ENCODE results near the gene DLG5. TPM values are rescaled to one million over a fixed set of nuclear protein-coding genes. Genes with fewer than 3 reads are reported as not detected.

Gene DLG5
- total RNA-seq, 1 donor from 2014 or later, result 35.5 TPM

GRCh38 chr10:77859200-77859864 is 67.2 kb downstream of the DLG5 start:
- DNase-seq, result no peak
- Mint-ChIP-seq H3K27me3 (ENCODE audit: unreplicated experiment) (peaks cover 2% of the 10 kb centered on the region), H3K4me3 (ENCODE audit: unreplicated experiment) (no peak overlapping the region), H3K36me3 (ENCODE audit: unreplicated experiment) (no peaks in the 10 kb centered on the region), H3K4me1 (ENCODE audit: low read depth, unreplicated experiment) (peaks cover 4% of the 10 kb centered on the region), H3K9me3 (ENCODE audit: unreplicated experiment) (peaks cover 1% of the 10 kb centered on the region), H3K27ac (ENCODE audit: unreplicated experiment) (no peak overlapping the region)
- TF ChIP-seq, protein P1, sequence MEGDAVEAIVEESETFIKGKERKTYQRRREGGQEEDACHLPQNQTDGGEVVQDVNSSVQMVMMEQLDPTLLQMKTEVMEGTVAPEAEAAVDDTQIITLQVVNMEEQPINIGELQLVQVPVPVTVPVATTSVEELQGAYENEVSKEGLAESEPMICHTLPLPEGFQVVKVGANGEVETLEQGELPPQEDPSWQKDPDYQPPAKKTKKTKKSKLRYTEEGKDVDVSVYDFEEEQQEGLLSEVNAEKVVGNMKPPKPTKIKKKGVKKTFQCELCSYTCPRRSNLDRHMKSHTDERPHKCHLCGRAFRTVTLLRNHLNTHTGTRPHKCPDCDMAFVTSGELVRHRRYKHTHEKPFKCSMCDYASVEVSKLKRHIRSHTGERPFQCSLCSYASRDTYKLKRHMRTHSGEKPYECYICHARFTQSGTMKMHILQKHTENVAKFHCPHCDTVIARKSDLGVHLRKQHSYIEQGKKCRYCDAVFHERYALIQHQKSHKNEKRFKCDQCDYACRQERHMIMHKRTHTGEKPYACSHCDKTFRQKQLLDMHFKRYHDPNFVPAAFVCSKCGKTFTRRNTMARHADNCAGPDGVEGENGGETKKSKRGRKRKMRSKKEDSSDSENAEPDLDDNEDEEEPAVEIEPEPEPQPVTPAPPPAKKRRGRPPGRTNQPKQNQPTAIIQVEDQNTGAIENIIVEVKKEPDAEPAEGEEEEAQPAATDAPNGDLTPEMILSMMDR (IDR thresholded peaks at IDR 0.05; ENCODE audit: partially characterized antibody, unreplicated experiment), result no peak

GRCh38 chr10:77857272-77857671 is 69.3 kb downstream of the DLG5 start:
- Mint-ChIP-seq H3K27me3 (ENCODE audit: unreplicated experiment) (peaks cover 2% of the 10 kb centered on the region), H3K4me3 (ENCODE audit: unreplicated experiment) (no peak overlapping the region), H3K27ac (ENCODE audit: unreplicated experiment) (no peak overlapping the region), H3K4me1 (ENCODE audit: low read depth, unreplicated experiment) (peaks cover 2% of the 10 kb centered on the region), H3K36me3 (ENCODE audit: unreplicated experiment) (no peaks in the 10 kb centered on the region), H3K9me3 (ENCODE audit: unreplicated experiment) (no peaks in the 10 kb centered on the region)
- no peak for DNase-seq
- TF ChIP-seq, protein P1 (IDR thresholded peaks at IDR 0.05; ENCODE audit: partially characterized antibody, unreplicated experiment), result no peak

- no peak overlapping the region for H3K27ac Mint-ChIP-seq (ENCODE audit: unreplicated experiment)
Measured at GRCh38 chr10:77856566-77856965, 70.0 kb downstream of the DLG5 start.

GRCh38 chr10:77855404-77856155 is 71.0 kb downstream of the DLG5 start:
- TF ChIP-seq, protein P1 (IDR thresholded peaks at IDR 0.05; ENCODE audit: partially characterized antibody, unreplicated experiment), result no peak
- no peak overlapping the region for H3K27ac Mint-ChIP-seq (ENCODE audit: unreplicated experiment)
- H3K4me1 Mint-ChIP-seq (ENCODE audit: low read depth, unreplicated experiment), result no peaks in the 10 kb centered on the region
- no peak for DNase-seq
- H3K36me3 Mint-ChIP-seq (ENCODE audit: unreplicated experiment), result no peaks in the 10 kb centered on the region
- H3K4me3 Mint-ChIP-seq (ENCODE audit: unreplicated experiment), result no peak overlapping the region
- no peaks in the 10 kb centered on the region for H3K9me3 Mint-ChIP-seq (ENCODE audit: unreplicated experiment)
- peaks cover 2% of the 10 kb centered on the region for H3K27me3 Mint-ChIP-seq (ENCODE audit: unreplicated experiment)

More at GRCh38 chr10:77856566-77856965, 70.0 kb downstream of the DLG5 start:
- Mint-ChIP-seq H3K9me3 (ENCODE audit: unreplicated experiment) (no peaks in the 10 kb centered on the region), H3K36me3 (ENCODE audit: unreplicated experiment) (no peaks in the 10 kb centered on the region), H3K4me3 (ENCODE audit: unreplicated experiment) (no peak overlapping the region), H3K27me3 (ENCODE audit: unreplicated experiment) (peaks cover 2% of the 10 kb centered on the region), H3K4me1 (ENCODE audit: low read depth, unreplicated experiment) (peaks cover 1% of the 10 kb centered on the region)
- TF ChIP-seq, protein P1 (IDR thresholded peaks at IDR 0.05; ENCODE audit: partially characterized antibody, unreplicated experiment), result no peak
- no peak for DNase-seq

DNA sequence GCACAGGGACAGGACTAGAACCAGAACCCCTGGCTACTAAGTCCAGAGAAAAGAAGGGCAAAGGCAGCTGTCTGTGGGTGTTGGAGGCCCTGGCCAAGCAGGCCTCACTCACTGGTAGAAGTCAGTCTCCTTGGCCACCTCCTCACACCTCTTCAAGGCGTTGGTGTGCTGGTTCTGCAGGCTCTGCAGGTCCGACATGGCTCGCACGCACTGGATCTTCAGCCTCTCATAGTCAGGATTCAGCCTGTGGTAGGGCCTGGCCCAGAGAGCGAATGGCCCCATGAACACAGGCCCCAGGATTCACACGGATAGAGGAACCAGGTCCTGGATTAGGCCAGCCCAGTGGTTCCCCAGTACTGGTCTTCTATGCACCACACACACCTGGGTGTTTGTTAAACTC is 72.4 kb downstream of the DLG5 start:
- Mint-ChIP-seq H3K27me3 (ENCODE audit: unreplicated experiment) (peaks cover 2% of the 10 kb centered on the region), H3K36me3 (ENCODE audit: unreplicated experiment) (no peaks in the 10 kb centered on the region), H3K4me1 (ENCODE audit: low read depth, unreplicated experiment) (no peaks in the 10 kb centered on the region), H3K4me3 (ENCODE audit: unreplicated experiment) (no peak overlapping the region), H3K9me3 (ENCODE audit: unreplicated experiment) (no peaks in the 10 kb centered on the region), H3K27ac (ENCODE audit: unreplicated experiment) (no peak overlapping the region)
- DNase-seq, result no peak
- TF ChIP-seq, protein P1 (IDR thresholded peaks at IDR 0.05; ENCODE audit: partially characterized antibody, unreplicated experiment), result no peak
